Hematopoietic multipotent progenitor cell treated with erythropoietin and hydrocortisone succinate and interleukin-3 and kit ligand, for 6 days (in vitro differentiated cells): ENCODE measurements around the gene FCRL6.

ENCODE experiments used
- DNase-seq: peaks from one replicate; pipeline ENCODE4 v3.0.0-alpha.2; 2015

FCRL6 gene

DNA sequence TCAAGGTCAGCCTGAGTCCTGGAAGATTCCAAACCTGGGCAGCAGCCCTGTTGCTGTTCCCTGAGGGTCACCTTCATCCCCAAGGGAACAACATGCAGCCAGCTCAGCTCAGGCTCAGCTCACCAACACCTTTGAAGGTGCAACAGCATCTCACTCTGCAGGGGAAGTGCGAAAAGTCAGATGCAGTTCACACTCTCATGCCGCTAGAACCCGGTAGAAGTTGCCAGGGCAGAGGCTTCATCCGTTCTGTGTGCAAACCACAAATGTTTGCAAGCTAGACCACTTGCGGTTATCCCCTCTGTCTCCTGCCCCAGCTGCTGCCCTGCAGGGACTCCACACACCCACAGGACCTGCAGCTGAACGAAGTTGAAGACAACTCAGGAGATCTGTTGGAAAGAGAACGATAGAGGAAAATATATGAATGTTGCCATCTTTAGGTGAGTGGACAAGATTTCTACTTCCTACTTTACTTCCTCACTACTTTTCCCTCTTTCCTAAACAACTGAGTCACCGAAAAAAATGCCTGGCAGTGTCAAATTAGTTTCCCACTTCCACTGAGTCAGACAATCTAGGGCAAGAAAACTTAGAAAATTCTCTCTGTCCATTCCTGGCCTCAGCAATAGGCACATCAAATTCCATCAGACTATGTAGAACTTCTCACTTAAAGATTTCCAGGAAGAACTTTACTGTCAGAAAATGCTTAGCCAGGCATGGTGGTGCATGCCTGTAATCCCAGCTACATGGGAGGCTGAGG, 1.8 kb upstream of the FCRL6 start:
- peak; percentile 56 for DNase-seq

DNA sequence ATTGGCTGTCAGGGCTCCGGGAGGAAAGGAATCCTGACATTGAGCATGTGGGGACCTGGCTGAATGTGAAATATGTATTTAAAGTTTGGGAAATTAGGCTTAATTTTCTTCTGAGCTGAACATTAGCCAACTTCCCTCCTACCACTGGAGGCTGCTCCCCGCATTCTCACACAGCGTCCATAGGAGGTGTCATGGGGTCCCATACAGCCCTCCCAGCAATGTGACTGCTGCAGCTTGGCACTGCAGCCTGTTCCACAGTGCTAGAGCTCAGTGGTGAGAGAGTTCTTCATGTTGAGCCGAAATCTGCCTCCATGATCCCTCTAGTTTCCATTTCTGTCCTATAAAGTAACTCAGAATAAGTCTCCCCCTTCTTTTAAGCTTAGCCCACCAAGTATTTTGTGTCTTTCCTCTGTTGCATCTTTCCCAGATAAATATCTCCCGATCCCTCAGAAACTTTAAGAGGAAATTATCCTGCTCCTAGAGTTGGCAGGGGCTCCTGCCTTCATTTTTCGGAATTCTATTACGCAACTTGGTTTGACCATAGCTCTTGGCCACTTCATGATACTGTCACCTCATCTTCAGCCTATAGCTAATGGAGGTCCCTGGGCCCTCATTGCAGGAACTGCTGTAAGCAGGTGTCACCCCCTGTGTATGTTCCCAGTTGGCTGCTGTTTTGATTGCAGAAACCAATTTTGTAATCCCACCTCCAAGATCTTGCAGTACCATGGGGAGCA, 2.0 kb downstream of the FCRL6 start:
- peak; percentile 48 for DNase-seq

GRCh38 chr1:159804924-159805323, 2.8 kb downstream of the FCRL6 start:
- no peak for DNase-seq

DNA sequence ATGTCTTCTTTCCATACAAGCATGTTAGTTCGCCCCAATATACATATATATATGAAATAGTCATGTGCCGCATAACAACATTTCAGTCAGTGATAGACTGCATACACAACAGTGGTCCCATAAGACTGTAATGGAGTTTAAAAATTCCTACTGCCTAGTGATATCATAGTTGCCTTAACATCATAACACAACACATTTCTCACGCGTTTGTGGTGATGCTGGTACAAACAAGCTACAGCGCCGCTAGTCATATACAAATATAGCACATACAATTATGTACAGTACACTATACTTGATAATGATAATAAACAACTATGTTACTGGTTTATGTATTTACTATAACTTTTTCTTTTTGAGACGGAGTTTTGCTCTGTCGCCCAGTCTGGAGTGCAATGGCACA, 13.8 kb downstream of the FCRL6 start:
- no peak for DNase-seq

GRCh38 chr1:159817276-159818041, 15.3 kb downstream of the FCRL6 start:
- DNase-seq: no peak

DNA sequence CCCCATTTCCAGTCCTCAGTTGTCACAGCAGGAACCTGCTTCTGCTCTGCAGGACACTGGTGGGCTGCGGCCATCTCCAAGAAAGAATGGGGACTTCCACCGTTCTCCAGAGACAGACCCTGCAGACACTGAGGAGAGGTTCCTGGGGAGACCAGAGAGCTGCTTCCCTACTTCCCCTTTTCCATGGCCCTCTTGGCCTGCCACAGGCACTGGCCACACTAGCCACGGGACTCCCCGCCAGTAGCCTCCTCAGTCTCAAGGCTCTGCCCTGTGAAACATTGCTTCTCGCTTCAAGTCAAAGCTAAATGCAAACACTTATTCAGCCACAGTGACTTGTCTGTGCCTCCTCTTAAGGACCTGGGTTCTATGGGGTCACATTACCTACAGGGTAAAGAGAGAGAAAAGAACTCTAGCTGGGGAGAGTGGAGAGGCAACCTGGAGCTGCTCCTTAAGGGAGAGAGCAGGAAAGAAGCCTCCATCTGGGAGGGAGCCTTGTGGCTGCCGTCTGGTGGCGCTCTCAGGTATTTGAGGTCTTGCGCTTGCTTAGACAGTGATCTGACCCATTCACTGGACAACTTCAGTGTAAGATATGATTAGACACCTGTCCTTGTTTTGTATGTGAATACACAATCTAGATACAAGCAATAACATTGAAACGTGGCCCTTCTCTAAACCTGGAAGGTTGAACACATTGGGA, 19.2 kb downstream of the FCRL6 start:
- no peak for DNase-seq

DNA sequence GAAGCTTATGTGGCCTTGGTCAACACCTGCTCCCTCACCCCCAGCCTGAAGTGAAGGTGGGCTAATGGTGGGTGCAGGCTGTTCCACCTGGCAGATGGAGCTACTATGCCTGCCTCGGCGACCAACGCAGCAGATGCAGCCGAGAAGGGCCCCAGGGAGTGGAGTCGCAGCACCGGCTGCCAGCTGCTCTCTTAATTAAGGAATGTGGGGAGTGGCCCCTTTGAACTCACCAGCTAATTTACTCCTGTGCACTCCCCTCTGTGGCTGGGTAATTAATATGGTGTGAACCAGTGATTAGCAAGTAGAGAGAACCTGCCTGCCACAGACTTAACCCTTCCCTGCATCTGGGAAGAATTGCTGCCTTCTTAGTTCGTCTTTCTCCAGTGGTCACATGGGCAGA, 21.2 kb downstream of the FCRL6 start:
- no peak for DNase-seq

- DNase-seq: no peak
Measured at GRCh38 chr1:159825564-159825963, 23.4 kb downstream of the FCRL6 start.

DNA sequence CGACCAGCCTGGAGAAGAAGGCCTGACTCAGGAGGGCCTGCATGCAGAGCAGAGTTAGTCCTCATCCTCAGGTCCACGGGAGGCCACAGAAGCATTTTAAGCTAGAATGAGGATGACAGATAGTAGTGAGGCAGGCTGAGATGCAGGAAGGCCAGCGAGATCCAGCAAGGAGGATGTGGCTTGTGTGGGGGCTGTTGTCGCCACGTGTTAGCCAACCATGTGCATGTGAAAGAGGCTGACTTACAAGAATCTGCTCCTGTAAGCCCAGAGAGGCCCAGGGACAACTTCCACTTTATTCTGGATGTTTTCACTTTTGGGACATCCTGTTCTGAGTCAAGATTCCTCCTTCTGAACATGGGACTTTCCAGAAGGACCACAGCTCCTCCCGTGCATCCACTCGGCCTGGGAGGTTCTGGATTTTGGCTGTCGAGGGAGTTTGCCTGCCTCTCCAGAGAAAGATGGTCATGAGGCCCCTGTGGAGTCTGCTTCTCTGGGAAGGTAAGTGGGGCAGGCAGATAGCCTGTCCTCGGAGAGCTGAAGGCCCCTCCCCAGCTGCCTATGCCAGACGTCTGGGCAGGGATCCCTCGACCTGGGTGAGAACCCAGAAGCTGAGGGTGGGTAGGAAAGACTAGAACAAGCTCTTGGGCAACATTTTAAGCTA, 24.4 kb downstream of the FCRL6 start, which contains the start of gene SLAMF8:
Gene SLAMF8, plus strand, starts transcription at position 433 of the 661 bp plus-strand sequence. Its CDS starts 26 bp downstream, at position 459.
- DNase-seq: peak; percentile 19

DNA sequence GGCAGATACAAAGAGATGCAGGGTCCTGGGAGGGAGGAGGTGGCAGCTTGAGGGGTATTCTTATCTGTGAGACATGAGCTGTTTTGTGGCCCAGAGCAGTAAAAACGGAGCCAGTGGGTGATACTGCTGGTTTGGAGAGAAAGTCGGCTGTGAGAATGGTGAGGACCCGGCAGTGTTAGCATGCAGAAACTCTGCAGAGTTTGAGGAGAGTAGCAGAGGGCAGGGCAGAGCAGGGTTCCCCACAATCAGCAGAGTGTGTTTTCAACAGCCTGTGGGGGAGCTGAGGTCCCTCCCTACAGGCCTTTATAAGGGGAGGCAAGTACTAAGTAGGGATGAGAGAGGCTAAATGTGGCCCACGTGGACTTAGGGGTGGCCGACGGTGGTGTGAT, 24.9 kb downstream of the FCRL6 start:
- no peak for DNase-seq

DNA sequence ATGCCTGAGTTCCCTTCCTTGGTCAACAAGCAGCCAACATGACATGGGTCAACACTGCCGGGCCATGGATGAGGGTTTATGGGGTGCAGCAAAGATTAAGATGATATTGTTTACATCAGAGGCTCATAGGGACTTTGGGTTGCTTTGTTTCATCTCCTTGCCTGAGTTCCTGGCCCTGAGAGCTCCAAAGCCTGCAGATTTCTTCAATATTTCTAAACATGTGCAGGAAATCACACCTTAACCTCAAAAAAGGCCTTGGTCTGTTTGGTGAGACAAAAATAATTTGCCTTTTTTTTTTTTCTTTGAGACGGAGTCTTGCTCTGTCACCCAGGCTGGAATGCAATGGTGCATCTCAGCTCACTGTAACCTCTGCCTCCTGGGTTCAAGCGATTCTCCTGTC, 25.4 kb downstream of the FCRL6 start:
- no peak for DNase-seq

- DNase-seq: no peak
Measured at GRCh38 chr1:159828176-159828575, 26.0 kb downstream of the FCRL6 start.

DNA sequence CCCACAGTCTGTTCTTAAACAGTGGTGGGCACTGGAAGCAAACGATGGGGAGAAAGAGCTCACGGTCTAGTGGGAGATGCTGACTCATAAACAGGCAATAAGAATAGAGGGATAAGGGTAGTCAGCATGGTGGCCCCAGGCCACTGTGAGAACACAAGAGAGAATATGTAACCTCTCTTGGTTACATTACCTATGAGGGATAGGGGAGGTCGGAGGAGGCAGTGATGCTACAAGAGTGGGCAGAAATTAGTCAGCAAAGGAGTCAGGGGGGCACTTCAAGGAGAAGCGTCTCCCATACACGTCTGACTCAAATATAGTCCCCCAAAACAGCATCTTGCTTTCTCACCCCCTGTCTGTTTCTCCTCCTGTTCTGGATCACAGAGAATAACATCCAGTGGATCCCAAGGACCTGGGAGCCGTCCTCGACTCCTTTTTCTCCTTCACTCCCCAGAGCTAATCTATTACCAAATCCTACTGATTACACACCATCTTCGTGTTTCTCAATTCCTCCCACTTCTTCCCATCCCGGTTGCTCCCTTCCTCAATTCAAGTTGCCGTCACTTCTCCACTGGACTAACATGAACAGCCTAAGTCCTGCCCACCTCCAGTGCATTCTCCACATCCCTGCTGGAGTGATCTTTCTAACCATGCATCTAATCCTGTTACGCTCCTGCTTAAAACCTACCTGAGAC, 26.6 kb downstream of the FCRL6 start:
- DNase-seq: no peak

DNA sequence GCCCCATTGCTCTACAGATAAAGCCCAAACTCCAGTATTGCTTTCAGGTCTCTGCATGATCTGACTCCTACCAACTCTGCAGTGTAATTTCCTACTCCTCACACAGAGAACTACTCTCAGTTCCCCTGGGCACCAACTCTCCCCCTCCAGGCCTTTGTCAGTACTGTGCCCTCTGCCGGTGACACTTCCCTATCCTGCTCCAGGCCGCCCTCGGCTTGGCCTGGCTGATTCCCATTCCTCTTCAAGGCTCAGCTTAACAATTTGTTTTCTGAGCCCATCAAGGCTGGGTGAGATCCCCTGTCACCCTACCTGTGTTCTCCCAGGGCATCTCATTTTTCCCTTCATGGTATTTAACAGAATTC, 27.1 kb downstream of the FCRL6 start:
- peak; percentile 76 for DNase-seq

DNA sequence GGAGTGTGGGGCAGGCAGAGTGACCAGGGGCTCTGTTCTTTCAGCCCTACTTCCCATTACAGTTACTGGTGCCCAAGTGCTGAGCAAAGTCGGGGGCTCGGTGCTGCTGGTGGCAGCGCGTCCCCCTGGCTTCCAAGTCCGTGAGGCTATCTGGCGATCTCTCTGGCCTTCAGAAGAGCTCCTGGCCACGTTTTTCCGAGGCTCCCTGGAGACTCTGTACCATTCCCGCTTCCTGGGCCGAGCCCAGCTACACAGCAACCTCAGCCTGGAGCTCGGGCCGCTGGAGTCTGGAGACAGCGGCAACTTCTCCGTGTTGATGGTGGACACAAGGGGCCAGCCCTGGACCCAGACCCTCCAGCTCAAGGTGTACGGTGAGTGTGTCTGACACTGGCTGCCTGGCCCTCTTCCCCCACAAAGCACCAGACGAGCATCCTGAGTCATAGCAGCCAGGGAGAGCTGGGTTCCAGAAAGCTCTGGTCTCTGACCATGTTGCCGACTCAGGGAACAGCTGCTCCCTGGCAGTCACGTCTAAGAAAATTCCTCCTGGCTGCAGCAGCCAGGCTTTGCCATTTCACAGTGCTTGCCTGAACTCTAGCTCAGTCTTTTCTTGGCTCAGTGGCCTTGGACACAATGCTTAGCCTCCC, 27.8 kb downstream of the FCRL6 start:
- no peak for DNase-seq

DNA sequence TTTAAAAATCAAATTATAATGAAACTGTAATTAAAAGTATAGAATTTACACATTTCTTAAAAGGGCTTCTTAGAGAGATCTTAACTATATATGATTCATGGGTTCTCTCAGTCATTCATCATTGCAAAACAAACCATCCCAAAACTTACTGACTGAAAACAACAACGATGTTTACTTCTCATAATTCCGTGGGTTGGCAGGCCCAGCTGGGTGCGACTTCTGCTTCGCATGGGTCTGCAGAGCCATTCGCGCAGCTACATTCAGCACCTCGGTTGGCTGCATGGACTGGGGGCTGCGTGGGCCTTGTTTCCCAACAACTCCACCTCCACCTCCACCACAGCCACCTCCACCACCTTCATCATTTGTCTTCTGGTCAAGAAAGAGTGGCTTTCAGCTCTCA, 28.6 kb downstream of the FCRL6 start:
- DNase-seq: no peak

DNA sequence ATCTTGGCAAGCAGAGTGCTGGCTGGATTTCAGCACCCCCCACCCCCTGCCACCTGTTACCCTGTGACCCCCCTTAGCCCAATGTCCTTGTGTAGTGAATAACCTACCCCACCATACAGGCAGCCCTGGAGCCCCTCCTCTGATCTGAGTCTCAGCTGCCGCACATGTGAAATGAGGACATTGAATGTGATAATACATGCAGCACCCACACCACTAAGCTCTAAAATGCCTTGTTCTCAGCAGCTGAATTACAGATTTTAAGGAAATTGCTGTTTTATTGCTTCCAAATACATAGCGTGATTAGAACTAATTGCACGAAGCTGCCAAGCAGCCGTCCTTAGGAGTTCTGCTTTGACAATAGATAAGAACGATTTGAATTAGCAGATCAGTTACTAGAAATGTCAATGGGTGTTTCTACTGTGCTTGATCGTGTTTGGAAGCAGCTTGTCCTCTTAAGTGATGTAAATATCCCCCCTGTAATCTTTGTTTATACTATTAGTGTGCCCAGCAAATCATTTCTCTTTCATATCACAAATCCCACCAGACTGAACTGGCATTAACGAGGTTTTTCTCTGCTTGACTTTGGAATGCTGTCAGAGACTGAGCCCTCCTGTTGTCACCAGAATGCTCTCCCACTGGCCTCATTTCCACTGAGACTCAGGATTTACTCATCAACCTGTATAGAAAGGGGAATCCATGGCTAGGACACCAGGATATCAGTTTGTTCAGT, 29.4 kb downstream of the FCRL6 start:
- DNase-seq: no peak

DNA sequence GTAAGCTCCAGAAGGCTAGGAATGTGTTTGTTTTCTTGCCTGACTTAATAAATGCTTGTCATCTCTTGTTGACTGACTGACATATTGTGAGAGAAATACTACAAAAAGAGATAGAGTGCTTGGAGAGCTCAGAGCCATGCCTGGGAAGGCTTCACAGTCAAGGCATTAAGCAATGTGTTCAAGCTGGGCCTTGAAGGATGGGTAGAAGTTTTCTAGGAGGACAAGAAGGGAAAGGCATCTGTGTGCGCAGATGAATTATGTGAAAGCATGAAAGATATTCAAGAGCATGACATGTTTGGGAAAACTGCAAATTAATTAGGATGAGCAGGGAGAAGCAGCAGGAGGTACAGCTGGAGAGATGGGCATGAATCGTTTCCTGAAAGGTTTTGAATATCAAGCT, 30.1 kb downstream of the FCRL6 start:
- no peak for DNase-seq

DNA sequence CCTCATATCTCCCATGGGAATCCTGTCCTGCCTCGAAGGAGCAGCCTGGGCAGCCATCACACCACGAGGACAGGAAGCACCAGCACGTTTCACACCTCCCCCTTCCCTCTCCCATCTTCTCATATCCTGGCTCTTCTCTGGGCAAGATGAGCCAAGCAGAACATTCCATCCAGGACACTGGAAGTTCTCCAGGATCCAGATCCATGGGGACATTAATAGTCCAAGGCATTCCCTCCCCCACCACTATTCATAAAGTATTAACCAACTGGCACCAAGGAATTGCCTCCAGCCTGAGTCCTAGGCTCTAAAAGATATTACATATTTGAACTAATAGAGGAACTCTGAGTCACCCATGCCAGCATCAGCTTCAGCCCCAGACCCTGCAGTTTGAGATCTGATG, 33.2 kb downstream of the FCRL6 start:
- no peak for DNase-seq

DNA sequence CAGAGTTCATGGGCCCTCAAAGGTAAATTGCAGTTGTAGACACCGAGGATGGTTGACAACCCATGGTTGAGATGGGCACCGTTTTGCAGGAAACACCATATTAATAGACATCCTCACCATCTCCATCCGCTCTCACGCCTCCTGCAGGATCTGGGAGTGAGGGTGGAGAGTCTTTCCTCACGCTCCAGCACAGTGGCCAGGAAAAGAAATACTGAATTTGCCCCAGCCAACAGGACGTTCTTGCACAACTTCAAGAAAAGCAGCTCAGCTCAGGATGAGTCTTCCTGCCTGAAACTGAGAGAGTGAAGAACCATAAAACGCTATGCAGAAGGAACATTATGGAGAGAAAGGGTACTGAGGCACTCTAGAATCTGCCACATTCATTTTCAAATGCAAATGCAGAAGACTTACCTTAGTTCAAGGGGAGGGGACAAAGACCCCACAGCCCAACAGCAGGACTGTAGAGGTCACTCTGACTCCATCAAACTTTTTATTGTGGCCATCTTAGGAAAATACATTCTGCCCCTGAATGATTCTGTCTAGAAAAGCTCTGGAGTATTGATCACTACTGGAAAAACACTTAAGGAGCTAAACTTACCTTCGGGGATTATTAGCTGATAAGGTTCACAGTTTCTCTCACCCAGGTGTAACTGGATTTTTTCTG, 33.8 kb downstream of the FCRL6 start:
- DNase-seq: no peak
